ENCODE measurements around the gene VAMP8. TPM values are rescaled to one million over a fixed set of nuclear protein-coding genes. Genes with fewer than 3 reads are reported as not detected.

VAMP8 gene
- total RNA-seq, 1 experiment from 2014 or later, result 52.0 TPM

- Mint-ChIP-seq H3K4me3 (peak overlapping the region; percentile 98), H3K4me1 (peaks cover 14% of the 10 kb centered on the region), H3K9me3 (no peaks in the 10 kb centered on the region), H3K36me3 (peaks cover 16% of the 10 kb centered on the region), H3K27me3 (ENCODE audit: low read depth) (no peaks in the 10 kb centered on the region; the same call in 1 of the 2 replicates), H3K27ac (peak overlapping the region; percentile 83)
- CTCF ChIA-PET, result interaction anchor here (1.5 to 2.3 kb wide), 4 partner anchors 19 to 44 kb away, joined by 6 to 12 read pairs (median 8); partner anchors contain the start of genes GGCX and VAMP8
- POLR2A ChIA-PET, result interaction anchor here (1.5 kb wide), 1 partner anchor 8 kb away, joined by 4 read pairs; no protein-coding TSS in a partner anchor
- ATAC-seq, result peak; percentile 4
- 0 out of 2 replicates have a peak, but pooled peaks have one; percentile 17 for TF ChIP-seq ARID4B (CRISPR knock-in tag; IDR thresholded peaks at IDR 0.05; ENCODE audit: borderline replicate concordance)
- TF ChIP-seq TEAD4 (CRISPR knock-in tag; IDR thresholded peaks at IDR 0.05), result no peak
- no peak for TF ChIP-seq ATF6 (CRISPR knock-in tag; IDR thresholded peaks at IDR 0.05)
- TF ChIP-seq PREB (CRISPR knock-in tag; IDR thresholded peaks at IDR 0.05; ENCODE audit: borderline replicate concordance), result no peak
- no peak for TF ChIP-seq GTF2I (CRISPR knock-in tag; conservative IDR thresholded peaks at IDR 0.05)
- 0 out of 2 replicates have a peak, but pooled peaks have one; percentile 7 for TF ChIP-seq SP1 (CRISPR knock-in tag; conservative IDR thresholded peaks at IDR 0.05)
- no peak for TF ChIP-seq ZNF416 (CRISPR knock-in tag; IDR thresholded peaks at IDR 0.05)
- TF ChIP-seq FOXP1 (CRISPR knock-in tag; IDR thresholded peaks at IDR 0.05; ENCODE audit: borderline replicate concordance), result no peak
- no peak for TF ChIP-seq ZNF423 (CRISPR knock-in tag; IDR thresholded peaks at IDR 0.05)
- no peak for TF ChIP-seq ATF3 (CRISPR knock-in tag; conservative IDR thresholded peaks at IDR 0.05)
- TF ChIP-seq AFF4 (CRISPR knock-in tag; IDR thresholded peaks at IDR 0.05; ENCODE audit: borderline replicate concordance), result no peak
- DNase-seq (ENCODE audit: low spot score), result no peak
These were observed 18.6 kb downstream of the VAMP8 start for GRCh38 chr2:85596026-85596333.

- ChIA-PET POLR2A (no interaction called here), CTCF (interaction anchor here (1.9 kb wide), 1 partner anchor 40 kb away, joined by 9 read pairs; no protein-coding TSS in a partner anchor)
- Mint-ChIP-seq H3K4me1 (peaks cover 15% of the 10 kb centered on the region), H3K9me3 (no peaks in the 10 kb centered on the region), H3K27me3 (ENCODE audit: low read depth) (no peaks in the 10 kb centered on the region; the same call in 1 of the 2 replicates), H3K36me3 (peaks cover 16% of the 10 kb centered on the region), H3K27ac (no peak overlapping the region), H3K4me3 (peak overlapping the region; percentile 98)
- DNase-seq (ENCODE audit: low spot score), result no peak
- no peak for ATAC-seq
- TF ChIP-seq ZNF138 (CRISPR knock-in tag; conservative IDR thresholded peaks at IDR 0.05) (no peak), FOXP4 (CRISPR knock-in tag; IDR thresholded peaks at IDR 0.05) (no peak), E2F4 (CRISPR knock-in tag; IDR thresholded peaks at IDR 0.05; ENCODE audit: borderline replicate concordance, low read depth) (no peak), GRHL2 (CRISPR knock-in tag; IDR thresholded peaks at IDR 0.05; ENCODE audit: insufficient replicate concordance, severe bottlenecking) (no peak), ERG (CRISPR knock-in tag; IDR thresholded peaks at IDR 0.05) (no peak), CREB1 (CRISPR knock-in tag; IDR thresholded peaks at IDR 0.05) (no peak)
These were observed 19.2 kb downstream of the VAMP8 start for GRCh38 chr2:85596486-85597143.
